Thyroid gland (tissue), 4 donors: ENCODE data around the gene SETBP1.

Source experiments
- CTCF ChIP-seq, 6 experiments: fragments of 200-600 bp in 3 of 6; fragments of 450-650 bp in 3 of 6; sonication (generic) in 3 of 6; IDR thresholded peaks; one replicate each; pipeline ENCODE4 v1.5.1; 2016 to 2019; ENCODE audit warnings: antibody characterized with exemption in 6 of 6, mild to moderate bottlenecking in 2 of 6, inconsistent platforms in 1 of 6, moderate library complexity in 1 of 6
- POLR2A ChIP-seq, 2 donors: fragments of 450-650 bp; IDR thresholded peaks; one replicate each; pipeline ENCODE4 v1.6.1; 2017; ENCODE audit warnings: antibody characterized with exemption in 2 of 2, mild to moderate bottlenecking in 2 of 2, moderate library complexity in 1 of 2

GRCh38 chr18:45006934-45007333, 326.2 kb downstream of the SETBP1 start:
- TF ChIP-seq CTCF (IDR thresholded peaks at IDR 0.05): no peak
- TF ChIP-seq POLR2A (IDR thresholded peaks at IDR 0.05): no peak
